A549 (cell line): ENCODE data around the gene SENP6. TPM values are rescaled to one million over a fixed set of nuclear protein-coding genes. Genes with fewer than 3 reads are reported as not detected.

Source experiments
- ATAC-seq, 2 experiments: fragments of 200-7000 bp in 1 of 2; fragments of >200 bp in 1 of 2; cut with Nextera tagmentation in 1 of 2; cut with Tn5 transposase in 1 of 2; 3 replicates each; pipeline versions ENCODE4 v1.8.0 to v1.9.1; 2018 to 2020; ENCODE audit warnings: mild to moderate bottlenecking in 1 of 2, moderate library complexity in 1 of 2
- CTCF ChIA-PET: fragments of 300-600 bp; sonication (Branson Sonifier 250); formaldehyde crosslinking; extraction: SDS; loops from one replicate; lab custom pipeline; 2021; ENCODE audit warnings: antibody characterized with exemption, inconsistent platforms; lab: Yijun Ruan, JAX
- POLR2A ChIA-PET: fragments of 350-600 bp; formaldehyde crosslinking; extraction: SDS; loops from one replicate; lab custom pipeline; 2021; ENCODE audit warnings: antibody characterized with exemption, inconsistent platforms; lab: Yijun Ruan, JAX
- DNase-seq, 2 experiments: peaks; one replicate each; pipeline versions ENCODE4 v3.0.0 to v3.0.0-alpha.2; 2011 to 2016; ENCODE audit warnings: low read depth in 1 of 2, low spot score in 1 of 2
- FAIRE-seq: peaks from 2 replicates; lab custom pipeline; 2011; peaks lifted over from hg19 to GRCh38; lab: Jason Lieb, UNC
- H3K27ac ChIP-seq, 2 experiments: fragments of >200 bp; sonication (Bioruptor Twin); formaldehyde crosslinking; 3 replicates each; pipeline ENCODE4 v1.5.1; 2016 to 2017
- H3K4me1 ChIP-seq: fragments of >200 bp; sonication (Bioruptor Twin); formaldehyde crosslinking; 3 replicates; pipeline ENCODE4 v1.6.1; 2016
- H3K4me2 ChIP-seq: fragments of >200 bp; sonication (Bioruptor Twin); formaldehyde crosslinking; 3 replicates; pipeline ENCODE4 v1.6.1; 2016
- H3K4me3 ChIP-seq: fragments of >200 bp; sonication (Bioruptor Twin); formaldehyde crosslinking; 3 replicates; pipeline ENCODE4 v1.5.1; 2016
- H3K9me3 ChIP-seq: fragments of >200 bp; sonication (Bioruptor Twin); formaldehyde crosslinking; 3 replicates; pipeline ENCODE4 v1.6.1; 2016
- CBX8 ChIP-seq: fragments of 200-600 bp; sonication (generic); IDR thresholded peaks from 2 replicates; pipeline ENCODE4 v1.6.1; 2016
- CHD4 ChIP-seq: fragments of 200-600 bp; sonication (generic); IDR thresholded peaks from 2 replicates; pipeline ENCODE4 v1.6.1; 2016; ENCODE audit warnings: antibody characterized with exemption, mild to moderate bottlenecking, borderline replicate concordance
- HES2 ChIP-seq: fragments of >200 bp; sonication (Bioruptor Twin); formaldehyde crosslinking; IDR thresholded peaks from 2 replicates; pipeline ENCODE4 v1.6.1; 2016
- HOXA7 ChIP-seq: fragments of 250-450 bp; sonication (Bioruptor Pico); IDR thresholded peaks from 2 replicates; pipeline ENCODE4 v1.5.0; 2020; ENCODE audit warnings: mild to moderate bottlenecking, moderate library complexity
- HOXB5 ChIP-seq: fragments of 250-450 bp; sonication (Bioruptor Pico); IDR thresholded peaks from 2 replicates; pipeline ENCODE4 v1.5.0; 2020; ENCODE audit warnings: mild to moderate bottlenecking, moderate library complexity
- KDM1A ChIP-seq: fragments of 200-600 bp; sonication (generic); IDR thresholded peaks from 2 replicates; pipeline ENCODE4 v1.6.1; 2016; ENCODE audit warnings: low read depth, mild to moderate bottlenecking
- MAFK ChIP-seq: fragments of 450-650 bp; IDR thresholded peaks from 2 replicates; pipeline ENCODE4 v1.6.1; 2014; ENCODE audit not compliant: partially characterized antibody
- MAZ ChIP-seq: fragments of 150-350 bp; IDR thresholded peaks from 2 replicates; pipeline ENCODE4 v1.6.1; 2014; ENCODE audit warnings: antibody characterized with exemption, low read depth, low read length, borderline replicate concordance
- RAD21 ChIP-seq, 2 experiments: fragments of >200 bp in 1 of 2; sonication (Bioruptor Twin) in 1 of 2; formaldehyde crosslinking in 1 of 2; IDR thresholded peaks in 1 of 2; conservative IDR thresholded peaks in 1 of 2; 2 replicates in 1 of 2; 3 replicates in 1 of 2; pipeline ENCODE4 v1.6.1; 2012 to 2018; ENCODE audit warnings: inconsistent platforms in 1 of 2
- RARB ChIP-seq: fragments of 250-450 bp; sonication (Bioruptor Pico); IDR thresholded peaks from 2 replicates; pipeline ENCODE4 v1.8.0; 2021; ENCODE audit warnings: mild to moderate bottlenecking, moderate library complexity
- RCOR1 ChIP-seq: fragments of 150-350 bp; IDR thresholded peaks from 2 replicates; pipeline ENCODE4 v1.6.1; 2014; ENCODE audit warnings: antibody characterized with exemption, low read length, low read depth
- TFCP2L1 ChIP-seq: fragments of 250-450 bp; sonication (Bioruptor Pico); IDR thresholded peaks from 2 replicates; pipeline ENCODE4 v1.5.0; 2021; ENCODE audit warnings: mild to moderate bottlenecking
- TP53 ChIP-seq: fragments of 250-450 bp; sonication (Bioruptor Pico); IDR thresholded peaks from 2 replicates; pipeline ENCODE4 v1.5.0; 2021; ENCODE audit warnings: mild to moderate bottlenecking, moderate library complexity
- ZNF302 ChIP-seq: fragments of 250-450 bp; sonication (Bioruptor Pico); IDR thresholded peaks from 2 replicates; pipeline ENCODE4 v1.9.0; 2021; ENCODE audit warnings: inconsistent platforms, mild to moderate bottlenecking, moderate library complexity
- polyA plus RNA-seq, 4 experiments: library from polyadenylated mRNA; depleted of rRNA in 3 of 4; stranded (reverse); fragments of >200 nt; fragmentation: RNase III in 1 of 4; extraction: RNeasy Plus Mini Kit Qiagen cat#74134 plus additional on column Dnase treatment in 1 of 4; gene quantifications; 2 replicates in 3 of 4; 3 replicates in 1 of 4; pipeline ENCODE4 v1.2.3, GENCODE V29; 2011 to 2017
- small RNA-seq, 6 experiments: library from RNA; depleted of rRNA; stranded (forward); fragments of <200 nt; gene quantifications; one replicate each; pipeline ENCODE3, GENCODE V24; 2012

SENP6 gene
- polyA plus RNA-seq, 2 of the 4 experiments (the other 2 are of a cell fraction), result 29.8 to 59.9 TPM

GRCh38 chr6:75766387-75766786 is 164.7 kb downstream of the SENP6 start:
- Histone ChIP-seq H3K4me3 (no peak overlapping the region), H3K27ac (no peak overlapping the region)
- no peak for DNase-seq
- no peak for TF ChIP-seq MAFK
- TF ChIP-seq HOXA7 (CRISPR knock-in tag), result no peak
- TF ChIP-seq TFCP2L1 (CRISPR knock-in tag), result no peak
- TF ChIP-seq MAZ, result no peak
- no peak for TF ChIP-seq HES2
- TF ChIP-seq ZNF302, result no peak
- TF ChIP-seq RCOR1, result no peak
- no peak for TF ChIP-seq RARB
- TF ChIP-seq CBX8, result no peak
- no peak for TF ChIP-seq KDM1A
- no peak for TF ChIP-seq CHD4
- TF ChIP-seq TP53 (CRISPR knock-in tag), result no peak
- TF ChIP-seq RAD21 (conservative IDR thresholded peaks at IDR 0.05 in 1 of 2, IDR thresholded peaks at IDR 0.05 in 1 of 2), result no peak
- no peak for TF ChIP-seq HOXB5
- TF ChIP-seq, all 56 proteins: peak for 0
- no peaks in the 10 kb centered on the region; the same call in 2 of the 3 replicates for H3K4me1 ChIP-seq
- H3K9me3 ChIP-seq, result no peaks in the 10 kb centered on the region
- ATAC-seq (no peak), FAIRE-seq (no peak)
- ChIA-PET CTCF (interaction anchor here (0.6 kb wide), 1 partner anchor 1691 kb away, joined by 3 read pairs; no protein-coding TSS in a partner anchor), POLR2A (no interaction called here)
- H3K4me2 ChIP-seq, result no peak overlapping the region

Small RNAs within 50 kb of the gene (small RNA-seq; reads per million reads assigned to genes)
- 0 reads per million in 6 experiments for gene RNU6-1016P
- 0 to 0.35 (median 0) reads per million in 6 experiments for gene RNU6-1338P
- gene RNU6-155P, result 0 reads per million in 6 experiments

Other genes with a start within 250 kb of the SENP6 start
- 15.5 and 15.6 TPM in 2 replicates for gene FILIP1, start 108.1 kb upstream of the SENP6 start, polyA plus RNA-seq (2011; rRNA removed)
- 1.7 to 2.3 TPM (median 1.9 TPM) in 3 replicates for gene FILIP1, start 108.1 kb upstream of the SENP6 start, polyA plus RNA-seq (2017; fragmentation: RNase III; extraction: RNeasy Plus Mini Kit Qiagen cat#74134 plus additional on column Dnase treatment)
- gene MYO6, start 147.4 kb downstream of the SENP6 start, polyA plus RNA-seq (2011; rRNA removed), result 16.0 and 17.3 TPM in 2 replicates
- 7.7 to 10.8 TPM (median 9.5 TPM) in 3 replicates for gene MYO6, start 147.4 kb downstream of the SENP6 start, polyA plus RNA-seq (2017; fragmentation: RNase III; extraction: RNeasy Plus Mini Kit Qiagen cat#74134 plus additional on column Dnase treatment)